Tibial nerve (tissue), 3 donors: ENCODE data around the gene TM4SF20.

ENCODE experiments used
- CTCF ChIP-seq, 5 experiments: fragments of 200-600 bp in 3 of 5; fragments of 450-650 bp in 2 of 5; sonication (generic) in 3 of 5; IDR thresholded peaks; one replicate each; pipeline ENCODE4 v1.5.1; 2016 to 2019; ENCODE audit warnings: antibody characterized with exemption in 5 of 5, mild to moderate bottlenecking in 3 of 5, moderate library complexity in 2 of 5
- POLR2A ChIP-seq, 2 donors: fragments of 450-650 bp; IDR thresholded peaks; one replicate each; pipeline ENCODE4 v1.6.1; 2017; ENCODE audit warnings: antibody characterized with exemption in 2 of 2, mild to moderate bottlenecking in 2 of 2, moderate library complexity in 2 of 2

GRCh38 chr2:227412877-227413276 is 33.8 kb upstream of the TM4SF20 start:
- no peak for TF ChIP-seq CTCF (IDR thresholded peaks at IDR 0.05)
- no peak for TF ChIP-seq POLR2A (IDR thresholded peaks at IDR 0.05)
